Thyroid gland (tissue), 4 donors: Measurements from ENCODE around the gene ESYT3. TPM values are rescaled to one million over a fixed set of nuclear protein-coding genes. Genes with fewer than 3 reads are reported as not detected.
"Not testable (repeated sequence)": the region's sequence is repeated elsewhere in the genome, so short reads cannot be mapped to it uniquely, and the experiment has no call there.

ENCODE experiments used
- DNase-seq, 2 donors: peaks; one replicate each; pipeline ENCODE4 v3.0.0-alpha.2; 2019
- H3K27ac ChIP-seq, 3 donors: fragments of 200-600 bp; sonication (generic); 1 replicate in 2 of 3; 2 replicates in 1 of 3; pipeline ENCODE4 v1.5.1; 2016 to 2019; ENCODE audit warnings: mild to moderate bottlenecking in 1 of 3, moderate library complexity in 1 of 3
- H3K27me3 ChIP-seq: fragments of 200-600 bp; sonication (generic); one replicate; pipeline ENCODE4 v1.5.1; 2019
- H3K36me3 ChIP-seq, 2 donors: fragments of 200-600 bp; sonication (generic); one replicate each; pipeline ENCODE4 v1.5.1; 2016 to 2019
- H3K4me1 ChIP-seq, 2 donors: fragments of 200-600 bp; sonication (generic); one replicate each; pipeline ENCODE4 v1.5.1; 2017 to 2019
- H3K4me3 ChIP-seq, 3 donors: fragments of 200-600 bp; sonication (generic); replicated peaks in 1 of 3; 1 replicate in 2 of 3; 2 replicates in 1 of 3; pipeline ENCODE4 v1.5.1; 2016; ENCODE audit warnings: mild to moderate bottlenecking in 1 of 3
- H3K9me3 ChIP-seq: fragments of 200-600 bp; sonication (generic); one replicate; pipeline ENCODE4 v1.5.1; 2017
- CTCF ChIP-seq, 6 experiments: fragments of 200-600 bp in 3 of 6; fragments of 450-650 bp in 3 of 6; sonication (generic) in 3 of 6; IDR thresholded peaks; one replicate each; pipeline ENCODE4 v1.5.1; 2016 to 2019; ENCODE audit warnings: antibody characterized with exemption in 6 of 6, mild to moderate bottlenecking in 2 of 6, inconsistent platforms in 1 of 6, moderate library complexity in 1 of 6
- POLR2A ChIP-seq, 2 donors: fragments of 450-650 bp; IDR thresholded peaks; one replicate each; pipeline ENCODE4 v1.6.1; 2017; ENCODE audit warnings: antibody characterized with exemption in 2 of 2, mild to moderate bottlenecking in 2 of 2, moderate library complexity in 1 of 2
- WGBS, 2 donors: methylation state at CpG; one replicate each; pipeline ENCODE4 v1.1.5; 2017; 5-methylcytosine and 5-hydroxymethylcytosine counted together
- intact Hi-C: fragments of 100-400 bp; cut with DNase I; formaldehyde crosslinking; loops from one replicate; pipeline ENCODE4 v1.15.1; 2023
- total RNA-seq, 4 donors: library from RNA; depleted of rRNA; stranded (reverse); fragments of >200 nt; gene quantifications; one replicate each; pipeline ENCODE4 v1.2.3, GENCODE V29; 2016

The ESYT3 gene
- total RNA-seq, 4 donors from 2014 or later, result 19.9 to 82.8 (median 22.7) TPM

- Histone ChIP-seq H3K27ac (no peak overlapping the region), H3K36me3 (no peaks in the 10 kb centered on the region), H3K27me3 (no peaks in the 10 kb centered on the region), H3K4me1 (peaks cover 9 to 19% of the 10 kb centered on the region in 2 donors), H3K9me3 (no peaks in the 10 kb centered on the region), H3K4me3 (no peak overlapping the region)
- intact Hi-C loops, result no loop called here
- DNase-seq, result no peak
- TF ChIP-seq CTCF (IDR thresholded peaks at IDR 0.05) (no peak), POLR2A (IDR thresholded peaks at IDR 0.05) (no peak)
Measured at GRCh38 chr3:138477120-138477519, 42.7 kb downstream of the ESYT3 start.

DNA sequence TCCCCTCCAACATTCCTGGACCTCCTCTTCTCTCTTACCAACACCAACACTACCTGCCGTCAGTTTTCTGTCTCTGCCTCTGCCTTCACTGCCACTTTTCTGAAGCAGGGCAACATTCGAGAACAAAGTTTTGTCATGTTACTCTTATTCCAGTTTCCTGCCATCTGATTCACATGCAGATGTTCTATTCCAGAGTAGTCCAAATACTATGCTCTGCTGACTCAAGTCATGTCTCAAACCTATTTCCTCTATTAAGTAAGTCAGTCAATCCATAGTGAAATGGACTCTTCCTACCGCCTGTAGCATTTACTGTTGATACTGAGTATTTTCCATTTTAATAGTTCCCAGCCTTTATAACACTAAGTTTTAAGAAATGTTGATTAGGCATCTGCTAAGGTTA lies 43.4 kb downstream of the ESYT3 start:
- no peaks in the 10 kb centered on the region for H3K36me3 ChIP-seq
- H3K9me3 ChIP-seq, result no peaks in the 10 kb centered on the region
- H3K4me3 ChIP-seq, result no peak overlapping the region
- WGBS, 2 donors, result 95% methylated on average over 3 of the region's 3 CpGs
- TF ChIP-seq CTCF (IDR thresholded peaks at IDR 0.05) (no peak), POLR2A (IDR thresholded peaks at IDR 0.05) (no peak)
- intact Hi-C loops, result no loop called here
- no peak for DNase-seq
- peaks cover 9 to 14% of the 10 kb centered on the region in 2 donors for H3K4me1 ChIP-seq
- no peak overlapping the region for H3K27ac ChIP-seq
- H3K27me3 ChIP-seq, result no peaks in the 10 kb centered on the region

DNA sequence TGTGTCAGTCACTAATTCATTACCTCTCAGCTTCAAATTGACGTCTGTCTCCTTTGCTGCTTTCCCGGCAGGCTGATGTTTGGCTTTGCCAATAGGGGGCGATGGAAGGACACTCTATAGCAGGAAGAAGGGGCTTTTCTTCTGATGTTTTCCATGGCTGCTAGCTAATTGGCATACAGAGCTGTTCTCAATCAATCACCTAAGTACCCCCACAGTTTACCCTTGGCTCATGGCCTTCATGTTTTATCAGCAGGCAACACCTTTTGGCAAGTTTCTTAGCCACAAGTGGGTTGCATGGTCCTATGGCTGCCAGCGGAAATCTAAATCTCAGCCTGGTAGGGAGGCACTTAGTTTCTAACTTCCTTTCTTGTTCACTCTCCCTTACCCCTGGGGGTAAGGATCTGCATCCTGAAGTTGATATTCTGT lies 45.0 kb downstream of the ESYT3 start:
- Histone ChIP-seq H3K4me1 (no peaks in the 10 kb centered on the region), H3K4me3 (no peak overlapping the region), H3K9me3 (no peaks in the 10 kb centered on the region), H3K36me3 (no peaks in the 10 kb centered on the region), H3K27me3 (no peaks in the 10 kb centered on the region), H3K27ac (no peak overlapping the region)
- no peak for TF ChIP-seq POLR2A (IDR thresholded peaks at IDR 0.05)
- peak; percentile 14 to 68 (median 54) for TF ChIP-seq CTCF (IDR thresholded peaks at IDR 0.05)
- WGBS, 2 donors, result 33 to 53% methylated on average over 4 of the region's 4 CpGs
- peak in 1 of 2 donors; percentile 46 for DNase-seq
- intact Hi-C loops, result no loop called here

GRCh38 chr3:138484672-138485071 lies 50.3 kb downstream of the ESYT3 start:
- H3K27ac ChIP-seq, H3K27me3 ChIP-seq, intact Hi-C loops, H3K36me3 ChIP-seq, H3K9me3 ChIP-seq, H3K4me1 ChIP-seq, H3K4me3 ChIP-seq, DNase-seq: not testable (repeated sequence)
- 98% methylated on average over 11 of the region's 17 CpGs; no CpG with 5 or more reads in 1 of the 2 donors for WGBS, 2 donors

DNA sequence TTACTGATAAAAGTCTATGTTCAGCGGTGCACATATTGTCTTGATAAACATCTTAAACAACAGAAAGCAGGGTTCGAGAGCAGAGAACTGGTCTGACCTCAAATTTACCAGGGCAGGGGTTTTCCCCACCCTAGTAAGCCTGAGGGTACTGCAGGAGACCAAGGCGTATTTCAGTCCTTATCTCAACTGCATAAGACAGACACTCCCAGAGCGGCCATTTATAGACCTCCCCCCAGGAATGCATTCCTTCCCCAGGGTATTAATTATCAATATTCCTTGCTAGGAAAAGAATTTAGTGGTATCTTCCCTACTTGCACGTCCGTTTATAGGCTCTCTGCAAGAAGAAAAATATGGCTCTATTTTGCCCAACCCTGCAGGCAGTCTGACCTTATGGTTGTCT lies 52.2 kb downstream of the ESYT3 start:
- H3K4me1 ChIP-seq, DNase-seq, H3K36me3 ChIP-seq, intact Hi-C loops, H3K9me3 ChIP-seq, H3K27me3 ChIP-seq, H3K27ac ChIP-seq, H3K4me3 ChIP-seq: not testable (repeated sequence)
- 94 to 98% methylated on average over 6 of the region's 6 CpGs for WGBS, 2 donors

DNA sequence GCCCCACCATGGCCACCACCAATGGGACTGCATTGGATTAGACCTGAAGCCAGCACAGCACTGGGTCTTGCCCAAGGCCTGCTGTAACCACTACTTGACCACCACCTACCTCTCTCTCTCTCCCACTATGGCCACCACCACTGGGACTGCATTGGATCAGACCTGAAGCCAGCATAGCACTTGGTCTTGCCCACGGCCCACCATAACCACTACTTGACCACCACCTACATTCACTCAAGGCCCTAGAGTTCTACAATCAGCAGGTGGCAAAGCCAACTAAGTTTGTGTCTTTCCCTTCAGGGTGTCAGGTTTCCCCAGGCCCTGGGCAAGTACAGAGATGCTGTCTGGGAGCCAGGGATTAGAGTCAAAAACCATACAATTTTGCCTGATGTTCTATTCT lies 57.6 kb downstream of the ESYT3 start:
- Histone ChIP-seq H3K4me1 (no peaks in the 10 kb centered on the region), H3K27ac (no peak overlapping the region), H3K4me3 (no peak overlapping the region), H3K36me3 (no peaks in the 10 kb centered on the region), H3K9me3 (no peaks in the 10 kb centered on the region), H3K27me3 (no peaks in the 10 kb centered on the region)
- TF ChIP-seq CTCF (IDR thresholded peaks at IDR 0.05), result no peak
- no peak for TF ChIP-seq POLR2A (IDR thresholded peaks at IDR 0.05)
- no peak for DNase-seq
- intact Hi-C loops, result no loop called here
- WGBS, 2 donors, result 100% methylated on average over 1 of the region's 1 CpG
